ENCODE results near the gene SUPT20HL2.
"Not testable (repeated sequence)": the region's sequence is repeated elsewhere in the genome, so short reads cannot be mapped to it uniquely, and the experiment has no call there.

GRCh38 chrX:24309580-24310374 lies 4.1 kb downstream of the SUPT20HL2 start:
- not testable (repeated sequence) for TF ChIP-seq POLR2AphosphoS5 (IDR thresholded peaks at IDR 0.05; ENCODE audit: low read depth); CTCF (conservative IDR thresholded peaks at IDR 0.05; ENCODE audit: low read depth in 2 of 2); EZH2 (IDR thresholded peaks at IDR 0.05; ENCODE audit: low read depth, unreplicated experiment); EZH2phosphoT487 (IDR thresholded peaks at IDR 0.05; ENCODE audit: unreplicated experiment); ETS1 (IDR thresholded peaks at IDR 0.05)

All from GM23338 (cell line).